ENCODE measurements around the gene GNAI3.
A peak's percentile ranks its signal among the peaks of the same experiment; 100 is the strongest.

Gene GNAI3

DNA sequence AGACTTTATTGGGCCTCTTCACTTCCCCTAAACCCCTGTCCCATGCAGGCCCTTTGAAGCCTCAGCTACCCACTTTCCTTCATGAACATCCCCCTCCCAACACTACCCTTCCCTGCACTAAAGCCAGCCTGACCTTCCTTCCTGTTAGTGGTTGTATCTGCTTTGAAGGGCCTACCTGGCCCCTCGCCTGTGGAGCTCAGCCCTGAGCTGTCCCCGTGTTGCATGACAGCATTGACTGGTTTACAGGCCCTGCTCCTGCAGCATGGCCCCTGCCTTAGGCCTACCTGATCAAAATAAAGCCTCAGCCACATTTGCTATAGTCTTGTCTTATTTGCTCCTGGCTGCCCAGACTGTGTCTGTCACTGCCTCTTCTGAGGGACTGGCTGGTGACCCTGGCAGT lies 113.0 kb downstream of the GNAI3 start:
- no peak for DNase-seq (ENCODE audit: low read depth)

DNA sequence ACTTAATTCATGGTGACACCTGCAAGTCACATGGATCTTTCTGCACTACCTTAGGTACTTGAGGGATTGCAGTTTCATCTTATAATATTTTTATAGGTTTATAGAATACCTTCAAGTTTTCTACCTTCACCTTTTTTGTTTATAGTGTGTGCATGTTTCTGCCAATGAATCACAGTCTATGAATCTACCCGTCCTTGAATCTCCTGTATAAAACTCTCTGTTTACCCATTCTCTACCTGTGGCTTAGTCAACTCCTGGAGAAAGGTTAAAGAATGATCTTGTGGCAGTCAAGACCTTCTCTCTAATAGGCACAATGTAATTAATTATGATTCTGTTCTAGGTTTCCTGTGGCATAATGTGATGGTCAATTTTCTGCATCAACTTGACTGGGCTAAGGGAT lies 116.3 kb downstream of the GNAI3 start:
- no peak for DNase-seq (ENCODE audit: low read depth)

DNA sequence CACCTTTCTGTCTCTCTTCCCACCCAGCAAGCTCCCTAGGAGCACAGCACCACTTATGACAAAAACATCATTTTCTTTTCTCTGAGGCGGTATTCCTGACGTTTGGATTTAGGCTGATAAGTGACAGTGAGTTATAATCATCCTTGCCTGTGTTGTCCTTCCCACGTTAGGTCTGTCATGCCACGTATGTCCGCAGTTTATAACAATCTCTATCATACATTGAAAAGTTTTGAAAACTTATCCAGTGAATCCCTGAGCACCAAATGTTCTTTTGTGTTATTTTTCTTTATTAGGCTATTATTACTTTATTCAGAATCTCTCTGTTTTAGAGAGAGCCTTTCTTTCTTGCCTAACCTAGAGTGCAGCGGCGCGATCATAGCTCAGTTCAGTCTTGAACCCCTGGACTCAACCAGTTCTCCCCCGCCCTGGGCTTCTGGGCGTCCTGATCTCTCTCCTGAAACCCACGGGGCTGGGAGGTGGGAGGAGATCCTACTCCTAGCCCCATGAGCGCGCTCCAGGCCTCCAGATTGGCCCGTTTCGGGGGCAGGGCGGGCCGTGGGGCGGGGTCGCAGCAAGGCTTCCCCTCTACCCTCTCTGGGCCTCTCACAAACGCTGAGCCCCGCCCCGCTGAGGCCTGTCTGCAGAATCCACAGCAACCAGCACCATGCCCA lies 119.2 kb downstream of the GNAI3 start, which contains the start of gene GSTM2:
TSS of gene GSTM2 (plus strand) at position 606 of the 671 bp plus-strand sequence. CDS start at position 665, 59 bp downstream.
- peak; percentile 53 for DNase-seq (ENCODE audit: low read depth)

Measured in stimulated activated CD8-positive, alpha-beta memory T cell treated with anti-CD3 and anti-CD28 coated beads, Interleukin-7, amount 100 ng/mL, for 24 hours (primary cell).